Endothelial cell of umbilical vein (primary cell): ENCODE data around the gene TEAD2. TPM values are rescaled to one million over a fixed set of nuclear protein-coding genes. Genes with fewer than 3 reads are reported as not detected.

ENCODE experiments used
- BruUV-seq: library from RNA; stranded (reverse); fragments of 400-500 nt; replicated peaks from 2 replicates; lab custom pipeline; 2021; lab: Mats Ljungman, UMichigan
- CTCF ChIA-PET: fragments of 300-600, 350-600 bp; sonication (Branson Sonifier 250); formaldehyde crosslinking; loops from one replicate; lab custom pipeline; 2021; ENCODE audit warnings: antibody characterized with exemption, inconsistent platforms; lab: Charles Lee
- POLR2A ChIA-PET: fragments of 300-600, 350-600 bp; sonication (Branson Sonifier 250); formaldehyde crosslinking; loops from one replicate; lab custom pipeline; 2021; ENCODE audit warnings: antibody characterized with exemption, inconsistent platforms; lab: Charles Lee
- DNase-seq: peaks from one replicate; pipeline ENCODE4 v3.0.0-alpha.2; 2011; ENCODE audit warnings: low read depth, low spot score
- FAIRE-seq: peaks from 2 replicates; lab custom pipeline; 2011; peaks lifted over from hg19 to GRCh38; lab: Jason Lieb, UNC
- H2AFZ ChIP-seq: 2 replicates; pipeline ENCODE4 v1.6.0; 2012; ENCODE audit warnings: low read depth, low read length, control low read depth, inconsistent platforms
- H3K27ac ChIP-seq: 2 replicates; pipeline ENCODE4 v1.5.1; 2011; ENCODE audit warnings: low read depth, mild to moderate bottlenecking, control low read depth, low read length, moderate library complexity; ENCODE audit not compliant: insufficient read depth
- H3K27me3 ChIP-seq, 2 experiments: 2 replicates each; pipeline versions ENCODE4 v1.6.0 to v1.6.1; 2011; ENCODE audit warnings: low read length in 2 of 2, mixed read lengths in 1 of 2; ENCODE audit not compliant: control insufficient read depth in 2 of 2, insufficient read depth in 2 of 2
- H3K36me3 ChIP-seq, 2 experiments: 2 replicates in 1 of 2; 3 replicates in 1 of 2; pipeline ENCODE4 v1.5.1; 2011; ENCODE audit warnings: low read length in 2 of 2, mild to moderate bottlenecking in 1 of 2, moderate library complexity in 1 of 2; ENCODE audit not compliant: control insufficient read depth in 2 of 2, insufficient read depth in 2 of 2; ENCODE audit errors: extremely low read depth in 1 of 2
- H3K4me1 ChIP-seq: 3 replicates; pipeline ENCODE4 v1.5.1; 2011; ENCODE audit warnings: mild to moderate bottlenecking, low read length; ENCODE audit not compliant: control insufficient read depth, insufficient read depth; ENCODE audit errors: extremely low read depth
- H3K4me2 ChIP-seq: 2 replicates; pipeline ENCODE4 v1.6.1; 2011; ENCODE audit warnings: low read length, control low read depth, mixed read lengths; ENCODE audit not compliant: insufficient read depth
- H3K4me3 ChIP-seq, 3 experiments: fragments of 200-600 bp in 1 of 3; sonication (generic), shearing (Covaris generic) in 1 of 3; replicated peaks in 1 of 3; 2 replicates each; pipeline ENCODE4 v1.5.1; 2011 to 2016; ENCODE audit warnings: control low read depth in 3 of 3, low read length in 3 of 3, mild to moderate bottlenecking in 2 of 3, inconsistent platforms in 1 of 3, low read depth in 1 of 3, moderate library complexity in 1 of 3; ENCODE audit not compliant: insufficient read depth in 1 of 3
- H3K79me2 ChIP-seq: 2 replicates; pipeline ENCODE4 v1.6.0; 2012; ENCODE audit warnings: low read length, inconsistent platforms; ENCODE audit not compliant: control insufficient read depth, insufficient read depth
- H3K9ac ChIP-seq: replicated peaks from 2 replicates; pipeline ENCODE3; 2011; ENCODE audit warnings: low read length, control low read depth; ENCODE audit not compliant: insufficient read depth; ENCODE audit errors: extremely low read depth
- H3K9me1 ChIP-seq: replicated peaks from 3 replicates; pipeline ENCODE4 v1.6.0; 2011; ENCODE audit warnings: mild to moderate bottlenecking, low read length; ENCODE audit not compliant: control insufficient read depth, insufficient read depth; ENCODE audit errors: extremely low read depth
- H3K9me3 ChIP-seq: replicated peaks from 2 replicates; pipeline ENCODE4 v1.5.1; 2012; ENCODE audit warnings: low read length, inconsistent platforms; ENCODE audit not compliant: control insufficient read depth, insufficient read depth
- H4K20me1 ChIP-seq: replicated peaks from 2 replicates; pipeline ENCODE3; 2011; ENCODE audit warnings: mild to moderate bottlenecking, low read length; ENCODE audit not compliant: control insufficient read depth, insufficient read depth; ENCODE audit errors: extremely low read depth
- CTCF ChIP-seq, 2 donors: IDR thresholded peaks; 1 replicate in 1 of 2; 2 replicates in 1 of 2; pipeline ENCODE4 v1.5.1; 2011; ENCODE audit warnings: low read length in 2 of 2, mild to moderate bottlenecking in 2 of 2, moderate library complexity in 2 of 2, control low read depth in 1 of 2, inconsistent platforms in 1 of 2, low read depth in 1 of 2; ENCODE audit not compliant: insufficient read depth in 1 of 2; ENCODE audit errors: extremely low read depth in 1 of 2
- EZH2 ChIP-seq: IDR thresholded peaks from 2 replicates; pipeline ENCODE4 v1.6.1; 2012; ENCODE audit warnings: borderline replicate concordance, low read depth, mild to moderate bottlenecking, moderate library complexity, low read length, inconsistent platforms; ENCODE audit not compliant: severe bottlenecking
- FOS ChIP-seq: IDR thresholded peaks from 2 replicates; pipeline ENCODE4 v1.6.1; 2011; ENCODE audit warnings: mild to moderate bottlenecking, low read length, moderate library complexity, borderline replicate concordance; ENCODE audit not compliant: insufficient read depth
- JUN ChIP-seq: IDR thresholded peaks from 2 replicates; pipeline ENCODE4 v1.6.1; 2011; ENCODE audit warnings: borderline replicate concordance, low read depth; ENCODE audit not compliant: insufficient read length, insufficient read depth
- MYC ChIP-seq: IDR thresholded peaks from one replicate; pipeline ENCODE4 v1.6.1; 2011; ENCODE audit warnings: mild to moderate bottlenecking, low read depth, low read length
- POLR2AphosphoS5 ChIP-seq: IDR thresholded peaks from 2 replicates; pipeline ENCODE4 v1.6.1; 2012; ENCODE audit warnings: low read depth, mild to moderate bottlenecking, control low read depth, low read length, moderate library complexity; ENCODE audit not compliant: insufficient read depth
- dilution Hi-C: fragments of 300-500 bp; cut with MboI; formaldehyde crosslinking; loops from one replicate; pipeline ENCODE4 v1.15.0; 2019; ENCODE audit warnings: low sequenced_read_pairs; ENCODE audit not compliant: extremely low pct_ligation_motif_present
- intact Hi-C: fragments of 100-400 bp; cut with micrococcal nuclease; formaldehyde crosslinking; loops from one replicate; pipeline ENCODE4 v1.10.0; 2022
- polyA plus RNA-seq, 4 experiments: library from polyadenylated mRNA; depleted of rRNA in 3 of 4; stranded (reverse) in 3 of 4; unstranded in 1 of 4; fragments of >200 nt; gene quantifications; 2 replicates each; pipeline versions ENCODE4 v1.2.1 to v1.2.3, GENCODE V29; 2011 to 2012; ENCODE audit warnings: missing spikeins in 1 of 4
- total RNA-seq: library from RNA; stranded (reverse); gene quantifications from 2 replicates; pipeline ENCODE4 v1.2.3, GENCODE V29; 2021
- TF ChIP-seq, protein P1 (sequence below): IDR thresholded peaks from 2 replicates; pipeline ENCODE4 v1.6.1; 2011; ENCODE audit not compliant: insufficient read depth, insufficient read length

The TEAD2 gene
- total and polyA plus RNA-seq, 2 donors (not counting 3 experiments of a cell fraction or from before 2014, with no cell fraction given) = 60.9 to 89.4 TPM

DNA sequence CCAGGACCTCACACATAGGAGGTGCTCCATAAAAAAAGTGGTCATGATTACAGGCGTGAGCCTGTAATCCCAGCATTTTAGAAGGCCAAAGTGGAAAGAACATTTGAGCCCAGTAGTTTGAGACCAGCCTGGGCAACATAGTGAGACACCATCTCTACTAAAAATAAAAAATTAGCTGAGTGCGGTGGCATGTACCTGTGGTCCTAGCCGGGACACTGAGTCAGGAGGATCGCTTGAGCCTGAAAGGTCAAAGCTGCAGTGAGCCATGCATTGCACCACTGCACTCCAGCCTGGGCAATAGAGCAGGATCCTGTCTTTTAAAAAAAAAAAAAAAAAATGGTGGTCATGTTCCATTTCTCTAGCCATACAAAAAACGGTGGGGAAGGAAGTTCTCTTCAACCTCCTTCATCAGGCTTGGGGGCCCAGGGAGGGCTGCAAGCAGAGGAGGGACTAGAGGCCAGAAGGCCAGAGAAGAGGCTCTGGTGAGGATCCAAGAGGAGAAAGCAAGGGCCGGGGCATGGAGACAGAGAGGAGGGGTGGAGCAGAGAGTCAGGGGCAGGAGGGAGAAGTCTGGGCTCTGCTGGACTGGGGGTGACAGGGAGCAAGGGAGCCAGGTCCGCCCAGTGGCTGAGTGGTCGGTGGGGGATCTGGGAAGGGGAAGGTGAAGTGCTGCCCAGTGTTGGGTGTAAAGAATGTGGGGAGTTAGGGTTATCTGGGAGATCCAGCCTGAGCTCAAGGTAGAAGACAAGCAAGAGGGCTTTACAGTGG, 34.7 kb upstream of the TEAD2 start:
- POLR2A ChIA-PET = no interaction called here
- Histone ChIP-seq H3K27me3 (peaks cover 0 to 2% of the 10 kb centered on the region in 2 experiments), H3K36me3 (no peaks in the 10 kb centered on the region), H3K9me3 (no peaks in the 10 kb centered on the region), H3K27ac (no peak overlapping the region), H3K79me2 (no peaks in the 10 kb centered on the region), H2AFZ (no peak overlapping the region), H4K20me1 (no peaks in the 10 kb centered on the region), H3K4me1 (no peaks in the 10 kb centered on the region), H3K9me1 (no peaks in the 10 kb centered on the region), H3K4me3 (no peak overlapping the region), H3K9ac (no peak overlapping the region), H3K4me2 (no peak overlapping the region)
- TF ChIP-seq POLR2AphosphoS5 (no peak), CTCF (IDR thresholded peaks at IDR 0.05; ENCODE audit: extremely low read depth in 1 of 2, insufficient read depth in 1 of 2, low read depth in 1 of 2, low read length in 2 of 2) (no peak), MYC (no peak), FOS (no peak), JUN (no peak), EZH2 (no peak)
- TF ChIP-seq, protein P1, sequence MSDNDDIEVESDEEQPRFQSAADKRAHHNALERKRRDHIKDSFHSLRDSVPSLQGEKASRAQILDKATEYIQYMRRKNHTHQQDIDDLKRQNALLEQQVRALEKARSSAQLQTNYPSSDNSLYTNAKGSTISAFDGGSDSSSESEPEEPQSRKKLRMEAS = no peak
- no TSS peak for BruUV-seq
- DNase-seq (no peak), FAIRE-seq (no peak)
- intact Hi-C loops = no loop called here
- dilution Hi-C loops = no loop called here
- CTCF ChIA-PET = no interaction called here
